BJ (cell line): Measurements from ENCODE around the gene AHNAK2. TPM values are rescaled to one million over a fixed set of nuclear protein-coding genes. Genes with fewer than 3 reads are reported as not detected.

Experiments used
- CTCF ChIA-PET: fragments of 350-600 bp; formaldehyde crosslinking; extraction: SDS; loops from one replicate; lab custom pipeline; 2021; ENCODE audit warnings: antibody characterized with exemption, inconsistent platforms; lab: Yijun Ruan, JAX
- POLR2A ChIA-PET: fragments of 300-600 bp; sonication (Branson Sonifier 250); formaldehyde crosslinking; extraction: SDS; loops from one replicate; lab custom pipeline; 2021; ENCODE audit warnings: antibody characterized with exemption; lab: Charles Lee
- DNase-seq: peaks from one replicate; pipeline ENCODE4 v3.0.0-alpha.2; 2011; ENCODE audit warnings: low read depth
- H3K27me3 ChIP-seq: 2 replicates; pipeline ENCODE4 v1.6.0; 2011; ENCODE audit warnings: low read length; ENCODE audit not compliant: control insufficient read depth, insufficient read depth
- H3K36me3 ChIP-seq: 2 replicates; pipeline ENCODE4 v1.5.1; 2011; ENCODE audit warnings: low read length; ENCODE audit not compliant: control insufficient read depth, insufficient read depth
- H3K4me3 ChIP-seq: 2 replicates; pipeline ENCODE4 v1.5.1; 2011; ENCODE audit warnings: low read depth, mild to moderate bottlenecking, control low read depth, low read length
- CTCF ChIP-seq: IDR thresholded peaks from 2 replicates; pipeline ENCODE4 v1.5.1; 2011; ENCODE audit warnings: low read depth, mild to moderate bottlenecking, control low read depth, inconsistent platforms, low read length, moderate library complexity; ENCODE audit not compliant: insufficient read depth
- polyA plus RNA-seq: library from polyadenylated mRNA; depleted of rRNA; stranded (reverse); fragments of >200 nt; gene quantifications from 2 replicates; pipeline ENCODE4 v1.2.3, GENCODE V29; 2011

AHNAK2 gene
- polyA plus RNA-seq, 1 experiment = 6.5 TPM

DNA sequence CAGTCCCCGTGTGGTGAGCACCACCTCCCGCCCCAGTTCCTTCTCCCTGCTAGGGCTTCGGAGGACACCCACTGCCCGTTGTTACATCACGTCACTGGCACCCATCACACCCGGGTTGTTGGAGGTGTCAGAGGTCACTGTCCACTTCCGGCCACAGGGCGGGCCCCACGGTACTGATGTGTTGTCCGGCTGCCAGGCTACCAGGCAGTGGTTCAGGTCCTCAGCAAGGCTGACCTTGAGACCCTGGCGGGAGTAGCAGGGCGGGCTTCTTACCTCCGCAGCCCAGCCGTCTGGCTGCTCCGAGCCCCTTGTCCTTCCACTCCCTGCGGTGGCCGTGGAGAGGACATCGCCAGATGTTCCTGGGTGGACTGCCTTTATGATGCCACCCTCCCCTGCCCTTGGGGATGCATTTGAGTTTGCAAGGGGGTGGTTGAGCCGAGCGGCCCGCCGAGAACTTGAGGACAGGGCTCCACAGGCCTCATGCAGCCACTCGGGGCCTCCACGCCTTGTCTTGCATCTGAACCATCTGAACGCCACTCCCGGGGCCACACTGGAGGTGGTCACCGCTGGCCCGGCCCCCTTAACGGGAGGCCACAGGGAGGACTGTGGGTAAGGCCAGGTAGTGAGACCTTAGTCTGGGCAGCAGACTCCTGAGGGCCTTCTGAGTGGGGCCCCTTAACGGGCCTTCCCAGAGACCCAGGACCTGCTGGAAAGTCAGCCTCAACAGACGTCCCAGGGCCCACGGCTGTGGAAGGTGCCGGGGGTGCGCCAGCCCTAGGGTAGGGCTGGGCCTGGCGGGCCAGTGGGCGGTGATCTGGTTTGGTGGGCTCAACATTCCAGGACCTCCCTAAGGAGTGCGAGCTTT, 80.6 kb downstream of the AHNAK2 start:
- ChIA-PET POLR2A (no interaction called here), CTCF (interaction anchor here (0.7 to 4.5 kb wide), 13 partner anchors 10 to 193 kb away, joined by 3 to 55 read pairs (median 4); no protein-coding TSS in a partner anchor)
- no peak for TF ChIP-seq CTCF
- no peak for DNase-seq
- peaks cover 4% of the 10 kb centered on the region; the same call in 1 of the 2 replicates for H3K36me3 ChIP-seq
- H3K4me3 ChIP-seq = no peak overlapping the region
- H3K27me3 ChIP-seq = no peaks in the 10 kb centered on the region

DNA sequence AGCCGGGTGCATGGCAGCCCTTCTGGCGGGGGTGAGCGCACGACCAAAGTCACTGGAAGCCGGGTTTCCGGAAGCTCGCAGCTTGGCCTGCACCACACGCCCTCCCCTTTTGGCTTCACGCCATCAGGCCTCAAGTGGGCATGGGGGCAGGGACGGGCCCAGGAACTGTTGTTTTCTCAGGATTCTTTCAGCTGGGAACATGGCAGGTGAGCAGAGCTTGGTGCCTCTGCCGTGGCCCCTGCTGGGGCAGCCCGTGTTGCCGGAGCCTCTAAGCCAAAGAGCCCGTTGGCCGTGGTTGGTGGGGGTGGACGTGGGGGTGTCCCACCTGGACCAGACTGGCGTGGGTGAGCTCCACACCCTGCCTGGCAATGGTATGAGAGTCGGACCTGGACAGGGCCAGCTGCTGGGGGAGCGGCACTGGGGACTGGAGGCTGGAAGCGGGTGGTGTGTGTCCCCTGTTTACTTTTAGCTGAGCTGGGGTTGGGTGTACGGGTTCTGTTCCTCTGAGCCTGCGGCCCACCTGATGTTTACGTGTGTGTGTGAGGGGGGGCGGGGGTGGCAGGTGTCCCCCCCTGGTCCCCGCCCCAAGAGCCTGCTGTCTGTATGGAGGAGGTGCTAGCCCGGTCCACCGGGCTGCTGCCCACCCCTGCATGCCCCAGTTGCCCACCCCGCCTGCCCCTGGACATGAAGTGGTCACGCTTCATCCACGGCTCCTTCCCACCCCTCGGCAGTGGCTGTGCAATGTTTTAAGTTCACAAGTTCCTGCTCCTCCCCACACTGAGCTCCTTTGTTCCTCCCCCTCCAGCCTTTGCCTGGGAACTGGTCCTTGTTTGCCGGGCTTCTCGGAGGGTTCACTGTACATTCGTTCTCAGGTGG, 82.2 kb downstream of the AHNAK2 start:
- DNase-seq = no peak
- CTCF ChIA-PET = interaction anchor here (0.9 to 4.5 kb wide), 15 partner anchors 8 to 150 kb away, joined by 3 to 55 read pairs (median 4); no protein-coding TSS in a partner anchor
- no peak for TF ChIP-seq CTCF
- Histone ChIP-seq H3K4me3 (no peak overlapping the region), H3K27me3 (no peaks in the 10 kb centered on the region), H3K36me3 (peaks cover 4% of the 10 kb centered on the region; the same call in 1 of the 2 replicates)
- POLR2A ChIA-PET = no interaction called here

DNA sequence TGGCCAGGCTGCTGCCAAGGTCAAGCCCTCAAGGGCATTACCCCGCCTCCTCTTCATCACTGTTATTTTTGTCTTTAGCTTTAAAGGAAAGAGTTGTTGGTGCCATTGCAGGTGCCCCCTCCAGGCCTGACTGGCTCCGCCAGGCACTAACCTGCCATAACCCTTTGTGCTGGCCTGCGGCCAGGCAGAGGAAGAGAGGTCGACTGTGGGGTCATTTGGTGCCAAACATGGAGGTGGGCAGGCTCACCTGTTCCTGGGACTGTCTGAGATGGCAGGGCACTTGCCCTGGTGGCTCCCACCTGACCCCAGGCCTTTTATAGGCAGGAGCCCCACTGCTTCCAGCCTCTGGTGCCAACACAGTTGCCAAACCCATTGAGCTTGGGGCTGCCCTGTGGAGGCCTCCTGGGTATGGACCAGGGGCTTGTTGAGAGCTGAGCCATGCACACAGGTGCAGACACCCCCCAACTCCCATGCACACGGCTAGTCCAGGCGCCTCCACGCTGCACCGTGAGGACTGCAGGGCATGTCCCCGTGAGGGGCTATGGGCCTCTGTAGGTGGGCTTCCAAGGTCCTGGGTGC, 82.9 kb downstream of the AHNAK2 start:
- no peak for TF ChIP-seq CTCF
- ChIA-PET CTCF (interaction anchor here (0.5 to 4.5 kb wide), 15 partner anchors 9 to 151 kb away, joined by 3 to 55 read pairs (median 4); no protein-coding TSS in a partner anchor), POLR2A (no interaction called here)
- no peaks in the 10 kb centered on the region for H3K27me3 ChIP-seq
- peaks cover 4% of the 10 kb centered on the region; the same call in 1 of the 2 replicates for H3K36me3 ChIP-seq
- no peak for DNase-seq
- no peak overlapping the region for H3K4me3 ChIP-seq

DNA sequence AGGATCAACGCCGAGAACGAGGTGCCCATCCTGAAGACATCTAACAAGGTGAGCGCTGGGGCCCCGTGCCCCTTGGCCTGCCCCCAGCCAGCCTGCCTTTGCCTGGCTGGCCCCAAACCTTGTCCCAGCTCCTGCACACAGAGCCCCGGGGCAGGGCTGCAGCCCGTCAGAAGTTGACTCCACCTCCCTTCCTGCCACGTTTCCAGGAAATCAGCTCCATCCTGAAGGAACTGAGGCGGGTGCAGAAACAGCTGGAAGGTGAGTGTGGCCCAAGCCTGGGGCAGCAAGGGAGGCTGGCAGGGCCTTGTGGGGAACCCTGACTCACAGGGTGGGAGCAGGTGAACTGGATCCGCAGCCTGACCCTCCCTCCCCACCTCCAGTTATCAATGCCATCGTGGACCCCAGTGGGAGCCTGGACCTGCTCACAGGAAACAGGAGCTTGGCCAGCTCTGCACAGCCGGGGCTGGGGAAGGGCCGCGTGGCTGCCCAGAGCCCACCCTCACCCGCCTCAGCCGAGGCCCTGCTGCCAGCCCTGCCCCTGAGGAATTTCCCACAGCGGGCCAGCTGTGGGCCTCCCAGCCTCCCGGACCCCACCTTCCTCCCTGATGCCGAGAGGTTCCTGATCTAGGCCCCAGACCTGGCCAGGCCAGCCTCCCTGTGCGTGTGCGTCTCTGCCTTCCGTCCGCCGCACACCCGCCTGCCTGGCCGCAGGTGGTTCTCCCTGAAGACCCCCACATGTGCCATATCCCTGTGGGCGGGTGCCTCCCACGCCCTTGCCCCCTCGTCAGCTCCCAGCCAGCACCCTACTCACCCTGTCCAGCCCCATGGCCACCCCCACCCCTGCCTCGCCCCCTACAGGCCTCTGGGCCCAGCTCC, 83.6 kb downstream of the AHNAK2 start:
- ChIA-PET POLR2A (no interaction called here), CTCF (interaction anchor here (0.5 to 4.5 kb wide), 6 partner anchors 10 to 151 kb away, joined by 3 to 55 read pairs (median 4); no protein-coding TSS in a partner anchor)
- TF ChIP-seq CTCF = no peak
- peaks cover 5% of the 10 kb centered on the region; the same call in 1 of the 2 replicates for H3K36me3 ChIP-seq
- DNase-seq = no peak
- H3K4me3 ChIP-seq = no peak overlapping the region
- no peaks in the 10 kb centered on the region for H3K27me3 ChIP-seq
